ENCODE results near the gene PLPPR4. TPM values are rescaled to one million over a fixed set of nuclear protein-coding genes. Genes with fewer than 3 reads are reported as not detected.
A peak's percentile ranks its signal among the peaks of the same experiment; 100 is the strongest.

Gene PLPPR4, protein sequence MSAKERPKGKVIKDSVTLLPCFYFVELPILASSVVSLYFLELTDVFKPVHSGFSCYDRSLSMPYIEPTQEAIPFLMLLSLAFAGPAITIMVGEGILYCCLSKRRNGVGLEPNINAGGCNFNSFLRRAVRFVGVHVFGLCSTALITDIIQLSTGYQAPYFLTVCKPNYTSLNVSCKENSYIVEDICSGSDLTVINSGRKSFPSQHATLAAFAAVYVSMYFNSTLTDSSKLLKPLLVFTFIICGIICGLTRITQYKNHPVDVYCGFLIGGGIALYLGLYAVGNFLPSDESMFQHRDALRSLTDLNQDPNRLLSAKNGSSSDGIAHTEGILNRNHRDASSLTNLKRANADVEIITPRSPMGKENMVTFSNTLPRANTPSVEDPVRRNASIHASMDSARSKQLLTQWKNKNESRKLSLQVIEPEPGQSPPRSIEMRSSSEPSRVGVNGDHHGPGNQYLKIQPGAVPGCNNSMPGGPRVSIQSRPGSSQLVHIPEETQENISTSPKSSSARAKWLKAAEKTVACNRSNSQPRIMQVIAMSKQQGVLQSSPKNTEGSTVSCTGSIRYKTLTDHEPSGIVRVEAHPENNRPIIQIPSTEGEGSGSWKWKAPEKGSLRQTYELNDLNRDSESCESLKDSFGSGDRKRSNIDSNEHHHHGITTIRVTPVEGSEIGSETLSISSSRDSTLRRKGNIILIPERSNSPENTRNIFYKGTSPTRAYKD
- total RNA-seq: 1 to 10 TPM in 1 of 4 donors, under 1 TPM in 3; 0.63 to 1.2 (median 0.79) TPM

DNA sequence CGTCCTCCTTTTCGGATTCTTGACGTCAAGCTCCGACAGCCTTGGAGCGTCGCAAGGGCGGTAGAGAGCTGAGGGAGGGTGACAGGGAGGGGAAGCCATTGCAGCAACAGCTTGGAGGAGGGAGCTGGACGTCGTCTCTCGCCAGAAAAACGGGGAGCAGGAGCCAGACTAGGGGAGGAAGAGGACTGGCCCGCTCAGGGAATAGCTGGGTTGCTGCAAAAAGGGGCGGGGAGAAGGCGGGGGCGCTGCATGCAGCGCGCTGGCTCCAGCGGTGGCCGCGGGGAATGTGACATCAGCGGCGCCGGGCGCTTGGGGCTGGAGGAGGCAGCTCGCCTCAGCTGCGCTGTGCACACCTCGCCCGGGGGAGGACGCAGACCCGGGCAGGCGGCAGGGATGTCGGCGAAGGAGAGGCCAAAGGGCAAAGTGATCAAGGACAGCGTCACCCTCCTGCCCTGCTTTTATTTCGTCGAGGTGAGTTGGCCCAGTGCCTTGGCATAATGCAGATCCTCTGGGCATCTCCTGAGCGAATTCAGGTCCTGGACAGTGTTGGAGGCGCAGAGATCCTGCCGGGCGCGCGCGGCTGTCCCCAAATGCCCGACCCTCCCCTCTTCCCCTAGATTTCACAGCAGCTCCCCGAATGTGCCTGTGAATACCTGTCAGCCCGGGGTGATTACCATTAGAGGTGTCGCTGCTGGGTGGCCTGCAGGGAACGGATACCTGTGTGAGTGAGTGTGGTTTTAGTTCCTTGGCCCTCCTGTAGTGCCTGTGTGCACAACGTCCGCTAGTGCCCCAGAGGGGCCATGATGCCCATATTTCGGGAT is at the start of gene PLPPR4:
TSS of gene PLPPR4 (plus strand) at position 292 of the 821 bp plus-strand sequence. CDS start at position 394, 102 bp downstream.
- Histone ChIP-seq H3K4me1 (peaks cover 4% of the 10 kb centered on the region in 2 donors), H3K4me3 (replicated peaks in 1 of 3) (peak within 1 kb of the TSS in 1 of 3 donors; percentile 27), H3K27me3 (no peaks in the 10 kb centered on the region), H3K27ac (no peak within 1 kb of the TSS), H3K36me3 (no peaks in the 10 kb centered on the region), H3K9me3 (no peaks in the 10 kb centered on the region)
- intact Hi-C loops (cut with DNase I): no loop called here
- TF ChIP-seq POLR2A (IDR thresholded peaks at IDR 0.05): no peak
- TF ChIP-seq, protein P1, sequence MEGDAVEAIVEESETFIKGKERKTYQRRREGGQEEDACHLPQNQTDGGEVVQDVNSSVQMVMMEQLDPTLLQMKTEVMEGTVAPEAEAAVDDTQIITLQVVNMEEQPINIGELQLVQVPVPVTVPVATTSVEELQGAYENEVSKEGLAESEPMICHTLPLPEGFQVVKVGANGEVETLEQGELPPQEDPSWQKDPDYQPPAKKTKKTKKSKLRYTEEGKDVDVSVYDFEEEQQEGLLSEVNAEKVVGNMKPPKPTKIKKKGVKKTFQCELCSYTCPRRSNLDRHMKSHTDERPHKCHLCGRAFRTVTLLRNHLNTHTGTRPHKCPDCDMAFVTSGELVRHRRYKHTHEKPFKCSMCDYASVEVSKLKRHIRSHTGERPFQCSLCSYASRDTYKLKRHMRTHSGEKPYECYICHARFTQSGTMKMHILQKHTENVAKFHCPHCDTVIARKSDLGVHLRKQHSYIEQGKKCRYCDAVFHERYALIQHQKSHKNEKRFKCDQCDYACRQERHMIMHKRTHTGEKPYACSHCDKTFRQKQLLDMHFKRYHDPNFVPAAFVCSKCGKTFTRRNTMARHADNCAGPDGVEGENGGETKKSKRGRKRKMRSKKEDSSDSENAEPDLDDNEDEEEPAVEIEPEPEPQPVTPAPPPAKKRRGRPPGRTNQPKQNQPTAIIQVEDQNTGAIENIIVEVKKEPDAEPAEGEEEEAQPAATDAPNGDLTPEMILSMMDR (IDR thresholded peaks at IDR 0.05): no peak
- DNase-seq: peak; percentile 27 to 42
- 2 to 3% methylated on average over 37 to 51 of the region's 51 CpGs for WGBS, 2 donors

DNA sequence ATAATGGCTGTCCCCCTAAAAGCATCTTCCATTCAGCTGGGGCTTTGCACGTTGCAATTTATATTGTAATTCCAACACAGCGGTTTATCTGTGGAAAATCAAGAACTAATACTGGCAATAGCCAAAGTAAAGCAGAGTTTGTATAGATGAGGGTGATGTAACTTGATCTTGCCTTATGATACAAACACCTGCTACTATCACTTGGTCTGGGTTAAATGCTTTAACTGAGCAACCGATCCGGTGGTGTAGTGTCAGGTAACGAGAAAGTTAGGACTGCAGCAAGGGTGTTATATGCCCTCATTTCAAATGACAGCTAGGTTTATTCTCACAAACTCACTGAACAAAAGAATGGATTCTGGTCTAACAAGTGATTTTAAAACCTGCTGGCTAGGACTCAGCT is 47.3 kb upstream of the PLPPR4 start:
- no peak for TF ChIP-seq POLR2A (IDR thresholded peaks at IDR 0.05)
- TF ChIP-seq, protein P1 (IDR thresholded peaks at IDR 0.05): no peak
- 66 to 77% methylated on average over 5 of the region's 5 CpGs for WGBS, 2 donors
- DNase-seq: no peak
- H3K36me3 ChIP-seq: no peaks in the 10 kb centered on the region
- H3K4me1 ChIP-seq: no peaks in the 10 kb centered on the region
- no peak overlapping the region for H3K4me3 ChIP-seq (replicated peaks in 1 of 3)
- H3K27me3 ChIP-seq: no peaks in the 10 kb centered on the region
- no peaks in the 10 kb centered on the region for H3K9me3 ChIP-seq
- intact Hi-C loops (cut with DNase I): no loop called here
- H3K27ac ChIP-seq: no peak overlapping the region

DNA sequence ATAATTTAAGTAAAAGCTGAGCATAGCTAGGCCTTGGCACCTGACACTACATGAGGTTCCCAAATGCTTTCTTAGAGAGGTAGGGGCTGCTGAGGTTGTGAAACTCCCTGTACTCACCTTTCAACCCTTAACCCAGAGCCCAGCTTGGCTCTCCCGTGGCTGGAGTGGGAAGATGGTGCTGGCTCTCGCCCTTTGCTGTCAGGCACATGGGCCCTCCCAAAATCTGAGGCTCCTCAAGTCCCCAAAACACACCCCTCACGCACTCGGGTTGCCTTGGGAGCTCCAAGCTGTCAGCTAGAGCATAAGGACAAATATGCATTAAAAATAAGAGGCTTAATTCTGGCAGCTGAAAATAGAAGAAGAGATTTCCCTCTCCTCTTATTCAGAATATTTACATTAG is 46.7 kb upstream of the PLPPR4 start:
- Histone ChIP-seq H3K4me1 (no peaks in the 10 kb centered on the region), H3K36me3 (no peaks in the 10 kb centered on the region), H3K4me3 (replicated peaks in 1 of 3) (no peak overlapping the region), H3K27ac (no peak overlapping the region), H3K9me3 (no peaks in the 10 kb centered on the region), H3K27me3 (no peaks in the 10 kb centered on the region)
- TF ChIP-seq, protein P1 (IDR thresholded peaks at IDR 0.05): no peak
- no peak for TF ChIP-seq POLR2A (IDR thresholded peaks at IDR 0.05)
- WGBS, 2 donors: 28 to 36% methylated on average over 4 of the region's 4 CpGs
- intact Hi-C loops (cut with DNase I): no loop called here
- no peak for DNase-seq

DNA sequence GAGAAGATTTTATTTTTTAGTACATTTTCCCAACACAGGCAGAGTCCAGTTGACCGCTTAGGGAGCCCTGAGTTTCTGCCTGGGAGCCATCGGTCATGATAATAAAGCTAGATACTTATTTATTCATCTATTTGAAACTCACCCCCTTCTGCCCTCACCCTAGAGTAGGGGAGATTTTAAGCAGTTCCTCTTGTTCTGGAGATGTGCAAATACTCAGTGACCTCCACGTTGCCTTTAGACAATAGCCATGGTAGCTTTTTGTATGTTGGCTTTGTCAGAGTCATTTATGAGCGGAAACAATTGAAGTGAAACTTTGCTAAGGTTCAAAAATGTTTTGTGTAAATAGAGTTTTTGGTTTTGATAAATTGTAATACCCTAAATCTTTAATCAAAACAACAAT is 45.7 kb upstream of the PLPPR4 start:
- WGBS, 2 donors: 74 to 77% methylated on average over 4 of the region's 4 CpGs
- no peaks in the 10 kb centered on the region for H3K27me3 ChIP-seq
- H3K36me3 ChIP-seq: no peaks in the 10 kb centered on the region
- no peak overlapping the region for H3K27ac ChIP-seq
- TF ChIP-seq POLR2A (IDR thresholded peaks at IDR 0.05): no peak
- TF ChIP-seq, protein P1 (IDR thresholded peaks at IDR 0.05): no peak
- no peaks in the 10 kb centered on the region for H3K4me1 ChIP-seq
- H3K4me3 ChIP-seq (replicated peaks in 1 of 3): no peak overlapping the region
- no peaks in the 10 kb centered on the region for H3K9me3 ChIP-seq
- intact Hi-C loops (cut with DNase I): no loop called here
- DNase-seq: no peak

All from thyroid gland (tissue), 4 donors.